ENCODE measurements around the gene SCAANT1.

Gene SCAANT1

DNA sequence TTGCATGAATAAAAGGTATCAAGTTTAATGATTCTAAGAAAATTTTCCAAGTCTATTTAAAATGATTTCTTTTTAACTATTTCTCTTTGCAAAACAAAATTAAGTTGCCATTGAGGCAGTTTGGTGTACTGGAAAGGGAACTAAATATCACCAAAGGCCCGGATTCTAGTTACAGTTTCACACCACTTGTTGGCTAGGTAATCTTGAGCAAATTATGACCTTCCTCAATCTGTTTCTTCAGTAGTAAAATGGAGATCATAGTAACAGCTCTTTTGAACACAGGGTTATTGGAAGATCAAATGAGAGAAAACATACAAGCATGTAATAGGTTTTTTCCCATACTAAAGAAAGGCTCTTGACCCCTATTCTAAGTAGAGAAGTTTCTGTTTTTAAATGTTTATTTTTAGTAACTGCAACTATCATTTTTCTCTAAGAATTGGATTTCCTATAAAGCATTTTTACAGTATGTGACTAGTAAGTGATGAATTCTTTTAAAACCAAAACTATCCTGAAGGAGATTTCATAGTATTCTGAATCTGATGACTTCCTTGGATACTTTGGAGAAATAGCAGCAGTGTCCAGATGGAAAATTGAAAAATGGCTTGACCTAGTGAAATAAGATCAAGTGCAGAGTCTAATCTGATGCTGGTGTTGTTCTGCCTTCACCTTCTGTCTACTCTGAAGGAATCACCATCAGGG is 15.7 kb downstream of the SCAANT1 start:
- DNase-seq: no peak

DNA sequence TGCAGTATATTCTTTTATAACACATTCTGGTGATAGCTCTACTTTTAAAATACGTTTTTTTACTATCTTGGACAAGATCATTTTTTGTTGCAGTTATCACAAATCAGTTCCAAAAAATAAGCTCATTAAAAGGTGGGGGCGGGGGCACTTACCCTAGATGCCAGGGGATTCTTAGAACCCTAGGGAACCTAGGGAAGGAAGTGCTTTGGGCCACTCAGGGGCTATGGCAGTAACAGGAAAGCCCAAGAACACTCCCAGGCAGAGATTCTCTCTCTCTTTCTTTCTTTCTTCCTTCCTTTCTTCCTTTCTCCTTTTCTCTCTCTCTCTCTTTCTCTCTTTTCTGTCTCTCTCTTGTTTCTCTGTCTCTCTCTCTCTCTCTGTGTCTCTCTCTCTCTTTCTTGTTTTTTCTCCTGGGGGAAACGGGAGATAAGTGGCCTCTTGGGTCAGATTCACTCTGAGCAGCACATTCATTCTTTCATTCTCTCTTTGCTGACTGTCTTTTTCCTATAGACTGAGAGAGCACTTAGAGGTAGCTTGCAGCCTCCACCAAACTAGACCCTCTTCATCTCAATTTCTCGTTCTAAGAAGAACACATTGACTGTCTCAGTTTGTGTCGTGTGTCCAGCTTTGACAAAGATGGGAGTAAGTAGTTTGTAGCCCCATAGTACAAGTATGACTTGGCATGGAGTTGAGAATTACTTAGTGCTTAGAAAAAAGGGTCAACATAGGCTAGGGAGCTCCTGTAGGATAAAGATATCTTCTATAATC is 16.6 kb downstream of the SCAANT1 start:
- DNase-seq: no peak

DNA sequence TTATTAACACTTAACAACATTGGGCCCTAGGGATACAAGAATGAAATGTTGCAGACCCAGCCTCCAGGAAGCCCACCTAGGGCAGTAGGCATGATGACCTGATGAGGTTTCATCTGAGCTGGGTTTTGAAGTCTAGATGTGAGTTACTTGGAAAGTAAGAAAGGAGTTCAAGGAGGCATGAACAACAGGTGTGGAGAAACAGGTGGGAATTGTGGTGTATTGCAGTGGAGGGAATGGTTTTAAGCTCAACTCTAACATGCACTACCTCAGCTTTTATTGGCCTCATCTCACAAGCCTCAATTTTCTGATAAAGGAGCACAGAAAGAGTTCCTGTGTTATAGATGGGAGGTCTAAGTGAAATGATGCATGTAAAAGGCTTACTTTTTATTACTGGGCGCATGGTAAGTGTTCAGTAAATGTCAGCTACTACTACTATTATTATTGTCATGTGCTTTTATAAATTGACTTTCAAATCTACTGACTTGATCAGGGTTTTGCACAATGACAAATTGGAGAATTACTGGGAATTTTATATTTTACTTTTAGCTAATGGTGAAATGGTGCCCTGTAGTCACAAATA is 19.3 kb downstream of the SCAANT1 start:
- DNase-seq: no peak

DNA sequence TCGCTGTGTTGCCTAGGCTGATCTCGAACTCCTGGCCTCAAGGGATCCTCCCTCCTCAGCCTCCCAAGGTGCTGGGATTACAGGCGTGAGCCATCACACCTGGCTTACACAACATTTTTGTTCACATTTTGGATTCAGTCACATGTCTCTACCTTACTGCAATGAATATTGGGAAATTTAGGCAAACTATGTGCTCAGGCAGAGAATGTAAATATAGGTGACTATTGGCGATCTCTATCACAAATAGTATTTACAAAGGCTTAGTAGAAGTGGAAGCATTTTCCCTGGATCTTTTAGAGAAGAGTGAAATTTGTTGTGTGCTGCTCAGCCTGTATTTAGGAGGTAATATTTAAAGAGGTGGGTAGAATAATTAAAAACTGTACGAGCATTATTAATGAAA is 20.7 kb downstream of the SCAANT1 start:
- DNase-seq: no peak

DNA sequence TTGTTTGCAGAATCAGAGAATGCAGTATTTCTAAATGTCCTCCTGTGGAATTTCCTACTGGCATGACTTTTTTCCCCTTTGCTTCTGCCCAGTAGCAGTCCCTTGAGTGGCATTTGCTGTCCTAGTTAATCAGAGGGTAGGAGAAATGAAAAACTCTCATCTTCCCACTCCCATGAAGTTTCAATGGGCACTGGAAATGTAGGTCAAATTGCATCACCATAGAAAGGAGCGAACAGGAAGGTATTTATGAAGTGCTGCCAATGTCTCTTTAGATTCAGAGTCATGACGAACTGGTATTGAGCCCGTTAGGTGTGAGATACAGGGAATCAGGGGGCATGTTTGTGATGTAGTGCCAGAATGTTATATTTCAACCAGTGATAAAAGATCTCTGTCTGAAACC is 25.3 kb downstream of the SCAANT1 start:
- no peak for DNase-seq

DNA sequence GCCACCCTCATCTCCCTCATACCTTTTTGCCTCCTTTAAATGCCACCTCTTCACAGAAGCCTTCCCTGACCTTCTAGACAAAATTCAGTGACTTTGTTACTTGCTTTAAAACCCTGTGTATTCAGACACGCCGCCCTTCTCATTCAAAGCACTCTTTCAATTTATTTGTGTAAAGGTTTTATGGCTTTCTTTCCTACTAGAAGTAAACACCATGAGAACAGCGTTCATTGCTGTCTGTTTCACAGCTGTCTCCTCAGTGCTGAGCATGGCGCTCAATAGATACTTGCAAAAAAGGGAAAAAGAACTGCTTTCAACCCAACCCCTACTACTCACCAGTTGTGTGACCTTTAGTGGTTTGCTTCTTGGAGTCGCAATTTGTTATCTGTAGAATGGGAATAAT is 31.5 kb downstream of the SCAANT1 start:
- DNase-seq: no peak

DNA sequence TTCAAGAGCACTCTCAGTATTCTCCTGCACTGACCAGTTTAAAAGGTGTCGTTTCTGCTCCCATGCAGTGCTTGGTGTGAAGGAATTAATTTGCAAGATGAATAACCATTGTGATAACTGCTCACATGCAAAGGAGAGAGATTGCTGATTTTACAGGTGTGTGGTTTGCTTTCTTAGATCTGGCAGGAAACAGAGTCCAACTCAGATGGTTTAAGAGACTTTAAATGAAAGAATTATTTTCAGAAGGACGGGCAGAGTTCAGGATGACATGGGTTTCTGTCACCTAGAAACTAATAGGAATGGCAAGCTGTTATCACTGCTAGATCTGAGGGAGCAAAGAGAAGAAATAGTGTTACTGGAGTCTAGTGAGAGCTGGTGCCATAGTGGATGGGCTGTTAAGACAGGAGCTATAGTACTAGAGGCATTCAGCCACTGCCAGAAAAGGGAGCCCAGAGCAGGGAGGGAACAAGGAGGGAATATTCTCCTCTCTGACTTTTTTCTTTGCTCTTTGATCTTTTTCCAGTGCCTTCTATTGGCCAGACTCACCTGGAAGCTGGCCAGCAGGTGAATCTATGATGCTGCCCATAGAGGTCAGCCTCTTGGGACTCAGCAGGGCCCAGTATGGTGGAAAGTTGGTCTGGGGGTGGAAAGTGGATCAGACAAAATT is 33.7 kb downstream of the SCAANT1 start:
- DNase-seq: no peak

DNA sequence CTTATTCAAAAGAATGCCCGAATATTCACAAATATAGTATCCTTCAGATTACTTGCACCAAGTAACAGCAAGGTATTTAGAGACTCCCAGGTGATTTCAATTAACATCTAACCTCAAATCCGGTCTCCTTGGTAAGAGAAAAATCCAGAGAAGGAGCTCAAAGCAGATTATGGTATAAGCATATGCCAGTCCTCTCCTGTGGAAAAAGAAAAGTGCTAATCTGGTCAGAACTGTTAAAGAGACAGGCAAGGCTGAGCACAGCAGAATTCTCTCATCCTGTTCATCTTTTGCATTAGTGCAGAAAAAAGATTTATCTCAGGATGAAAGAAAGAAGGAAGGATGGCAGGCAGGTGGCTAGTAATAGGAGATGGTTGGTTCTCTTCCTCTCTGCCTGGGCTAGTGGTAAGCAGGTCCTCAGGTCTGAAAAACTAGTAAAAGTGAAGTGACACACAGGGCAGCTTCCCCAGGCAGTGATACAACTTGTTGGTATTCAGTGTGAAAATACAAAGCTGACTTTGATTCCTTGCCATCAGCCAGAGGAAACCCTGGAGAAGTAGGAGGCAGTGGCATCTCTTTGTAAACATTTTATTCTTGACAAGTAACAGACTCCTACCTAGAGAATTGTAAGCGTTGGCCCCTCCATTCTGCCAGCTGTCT is 34.3 kb downstream of the SCAANT1 start:
- no peak for DNase-seq

DNA sequence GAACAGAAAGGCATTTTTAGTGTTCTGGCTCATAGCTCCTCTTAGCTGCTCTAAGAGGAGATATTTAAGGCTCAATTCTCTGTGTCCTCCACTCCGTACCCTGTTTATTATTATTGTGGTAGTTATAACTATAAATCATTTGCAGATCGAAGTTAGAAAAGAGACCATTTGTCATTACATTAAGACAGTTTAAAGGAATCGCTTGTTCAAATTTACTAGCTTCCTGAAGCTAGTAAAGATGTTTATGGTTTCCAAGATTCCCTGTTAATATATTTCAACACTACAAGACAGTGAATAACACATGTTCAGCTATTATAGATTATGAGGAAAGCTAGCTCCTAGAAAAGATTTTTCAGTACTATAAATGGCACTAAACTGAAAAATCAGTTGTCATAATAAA is 35.9 kb downstream of the SCAANT1 start:
- DNase-seq: no peak

DNA sequence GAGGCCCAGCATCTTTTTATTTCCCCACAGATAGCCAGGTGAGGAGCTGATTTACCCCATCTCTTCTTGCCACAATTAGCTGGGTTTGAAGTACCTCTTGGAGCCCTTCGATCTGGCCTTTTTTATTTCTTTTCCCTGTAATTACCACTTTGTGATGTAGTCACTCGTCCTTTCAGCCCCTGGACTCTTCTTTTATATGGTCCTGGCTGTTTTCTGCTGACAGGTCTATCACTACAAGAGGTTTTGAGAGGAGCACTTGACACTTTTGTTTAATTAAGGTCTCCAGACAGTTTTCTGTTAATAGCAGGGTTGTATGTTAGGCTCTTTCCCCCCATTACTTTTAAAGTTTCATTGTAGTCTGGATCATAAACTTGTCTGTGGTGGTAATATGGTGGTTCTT is 36.7 kb downstream of the SCAANT1 start:
- no peak for DNase-seq

DNA sequence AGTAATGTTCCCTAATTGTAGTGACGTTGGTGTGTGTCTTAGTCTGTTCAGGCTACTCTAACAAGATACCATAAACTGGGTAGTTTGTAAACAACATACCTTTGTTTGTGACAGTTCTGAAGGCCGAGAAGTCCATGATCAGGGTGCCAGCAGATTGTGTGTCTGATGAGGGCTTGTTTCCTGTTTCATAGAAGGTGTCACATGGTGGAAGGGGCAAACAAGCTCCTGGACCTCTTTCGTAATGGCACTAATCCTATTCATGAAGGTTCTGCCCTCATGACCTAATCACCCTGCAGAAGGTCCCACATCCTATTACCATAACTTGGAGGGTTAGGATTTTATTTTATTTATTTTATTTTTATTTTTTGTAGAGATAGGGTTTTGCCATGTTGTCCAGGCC is 37.4 kb downstream of the SCAANT1 start:
- no peak for DNase-seq

DNA sequence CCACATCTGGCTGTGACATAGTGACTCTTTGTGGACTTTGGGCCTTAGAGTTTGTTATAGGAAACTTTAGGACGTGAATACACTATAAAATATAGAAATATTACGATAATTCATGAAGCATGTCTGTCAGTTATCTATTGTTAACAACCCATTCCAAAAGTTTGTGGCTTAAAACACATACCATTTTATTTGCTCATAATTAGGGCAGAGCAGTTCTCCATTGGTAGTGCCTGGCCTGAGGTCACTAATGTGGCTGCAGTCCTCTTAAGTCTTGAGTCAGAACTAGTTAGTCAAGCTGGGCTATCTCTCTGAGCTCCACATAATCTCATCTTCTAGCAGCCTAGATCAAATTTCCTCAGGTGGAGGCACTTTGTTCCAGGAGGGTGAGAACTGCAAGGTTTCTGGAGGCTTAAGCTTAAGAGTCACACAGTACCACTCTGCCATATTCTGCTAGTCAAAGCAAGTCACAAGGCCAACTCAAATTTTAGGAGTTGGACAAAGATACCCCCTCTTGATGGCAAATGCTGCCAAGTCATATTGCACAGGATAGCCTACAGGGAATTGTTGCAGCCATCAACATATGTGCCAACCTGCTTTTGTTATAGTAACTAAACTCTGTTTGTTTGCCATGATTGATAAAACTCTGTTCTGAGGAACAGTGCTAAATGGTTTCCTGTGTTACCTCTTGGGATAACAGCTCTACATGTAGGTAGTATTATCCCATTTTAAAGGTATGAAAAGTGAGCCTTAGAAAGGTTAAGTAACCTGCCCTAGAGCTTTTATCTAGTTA is 39.9 kb downstream of the SCAANT1 start:
- no peak for DNase-seq

DNA sequence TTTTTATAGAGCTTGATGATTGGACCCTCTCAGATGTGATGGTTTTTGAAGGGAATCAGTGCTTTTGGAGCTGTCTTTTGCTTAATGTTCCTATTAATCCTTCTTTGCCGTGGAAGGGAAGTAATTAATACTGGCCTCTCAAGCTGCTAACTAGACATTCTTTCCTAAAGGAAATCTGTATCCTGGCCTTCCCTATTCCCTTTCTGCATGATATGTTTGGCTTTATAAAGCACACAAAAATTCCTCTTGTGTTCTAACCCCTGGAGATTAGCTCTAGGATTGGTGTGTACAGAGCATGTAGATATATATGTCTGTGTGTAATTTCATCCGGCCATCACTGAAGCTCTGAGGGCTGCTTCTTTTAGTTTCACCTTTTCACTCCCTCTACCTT is 41.6 kb downstream of the SCAANT1 start:
- DNase-seq: no peak

DNA sequence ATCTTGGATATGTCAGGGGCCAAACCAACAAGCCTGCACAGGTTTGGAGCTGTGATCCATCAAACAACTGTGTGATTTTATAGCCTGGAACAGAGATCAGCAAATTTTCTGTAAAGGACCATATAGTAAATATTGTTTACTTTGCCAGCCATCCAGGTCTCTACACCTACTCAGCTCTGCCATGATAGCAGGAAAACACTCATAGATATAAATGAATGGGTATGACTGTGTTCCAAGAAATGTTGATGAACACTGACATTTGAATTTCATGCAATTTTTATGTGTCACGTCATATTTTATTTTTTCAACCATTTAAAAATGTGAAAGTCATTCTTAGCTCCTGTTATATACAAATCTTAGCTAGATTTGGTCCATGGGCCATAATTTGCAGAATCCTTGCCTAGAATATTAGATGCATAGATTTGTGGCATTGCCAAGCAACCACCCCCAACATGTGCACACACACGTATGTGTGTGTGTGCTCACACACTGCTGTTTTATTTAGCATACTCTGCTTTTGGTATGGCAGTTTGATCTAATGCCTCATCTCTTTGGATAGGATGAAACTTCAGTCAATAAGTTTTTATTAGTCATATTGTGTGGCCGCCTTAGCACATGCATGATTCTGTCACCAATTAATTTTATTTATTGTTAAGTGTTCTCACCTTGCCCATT is 42.1 kb downstream of the SCAANT1 start:
- no peak for DNase-seq

DNA sequence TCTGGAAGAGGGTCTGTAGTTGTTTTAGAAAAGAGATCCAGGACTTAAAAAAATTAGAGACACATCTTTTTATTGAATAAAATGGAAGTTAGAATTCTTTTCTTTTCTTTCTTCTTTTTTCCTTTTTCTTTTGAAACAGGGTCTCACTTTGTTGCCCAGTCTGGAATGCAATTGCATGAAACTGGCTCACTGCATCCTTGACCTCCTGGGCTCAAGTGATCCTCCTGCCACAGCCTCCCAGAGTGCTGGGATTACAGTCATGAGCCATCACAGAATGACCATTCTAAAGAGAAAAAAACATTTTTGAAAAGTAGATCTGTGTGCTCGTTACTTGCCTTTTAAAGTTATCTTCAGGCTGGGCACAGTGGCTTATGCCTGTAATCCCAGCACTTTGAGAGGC is 45.0 kb downstream of the SCAANT1 start:
- no peak for DNase-seq

DNA sequence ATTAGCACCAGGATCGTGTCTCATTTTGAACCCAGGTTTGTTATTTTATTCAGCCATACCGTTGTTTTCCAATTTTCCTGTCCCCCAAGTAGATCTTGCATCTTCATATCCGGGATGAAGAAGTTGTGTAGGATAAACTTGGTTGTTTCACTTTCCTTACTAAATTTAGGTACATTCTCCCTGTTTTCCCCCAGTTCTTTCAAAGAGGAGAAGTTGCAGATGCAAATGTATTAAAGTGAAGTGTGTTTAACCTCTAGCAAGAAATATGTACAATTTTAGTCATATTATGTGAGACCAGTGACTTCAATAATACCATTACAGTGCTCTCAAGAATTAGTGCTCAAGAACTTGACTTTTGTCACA is 47.2 kb downstream of the SCAANT1 start:
- no peak for DNase-seq

DNA sequence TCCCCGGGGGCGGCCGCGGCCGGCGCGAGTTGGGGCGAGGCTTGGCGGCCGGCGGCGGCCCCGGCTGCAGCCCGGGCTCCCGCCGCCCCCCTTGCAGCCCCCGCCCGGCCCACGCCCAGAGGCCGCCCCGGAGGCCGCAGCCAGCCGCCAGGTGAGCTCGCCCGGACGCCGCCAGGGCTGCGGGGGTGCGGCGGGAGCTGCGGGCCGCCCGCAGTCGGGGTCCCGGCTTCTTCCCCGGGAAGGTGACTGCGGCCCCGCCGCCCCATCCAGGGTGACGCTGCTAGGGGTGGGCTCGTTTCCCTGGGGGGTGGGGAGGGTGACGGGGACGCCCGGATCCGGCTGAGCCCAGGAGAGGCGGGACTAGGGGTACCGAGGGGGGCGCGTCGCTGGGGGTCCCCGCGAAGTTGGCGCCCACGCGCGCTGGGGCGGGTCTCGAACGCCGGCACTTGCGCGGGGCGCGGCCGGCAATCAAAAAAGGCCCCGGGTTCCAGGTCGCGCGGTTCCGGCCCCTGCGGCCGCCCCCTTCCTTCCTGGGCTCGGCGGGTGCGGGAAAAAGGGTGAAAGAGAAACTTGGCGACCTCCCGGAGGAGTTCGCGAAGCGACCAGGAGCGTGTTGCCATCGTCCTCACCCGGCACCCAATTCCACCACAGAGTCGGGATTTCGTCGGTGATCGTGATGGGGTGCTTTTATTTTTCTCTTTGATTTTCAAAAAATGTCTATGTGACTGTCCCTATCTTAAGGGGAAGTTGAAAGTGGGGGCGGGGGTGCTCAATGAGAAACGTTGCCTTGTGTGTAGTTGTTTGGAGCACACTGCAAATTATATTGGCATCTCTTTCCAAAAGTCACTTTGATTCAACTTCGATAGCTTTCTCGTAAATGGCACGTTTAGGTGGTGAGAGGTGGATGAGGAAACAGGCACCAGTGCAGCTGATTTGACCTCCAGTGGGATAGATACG is 47.9 kb downstream of the SCAANT1 start:
- peak; percentile 23 for DNase-seq

DNA sequence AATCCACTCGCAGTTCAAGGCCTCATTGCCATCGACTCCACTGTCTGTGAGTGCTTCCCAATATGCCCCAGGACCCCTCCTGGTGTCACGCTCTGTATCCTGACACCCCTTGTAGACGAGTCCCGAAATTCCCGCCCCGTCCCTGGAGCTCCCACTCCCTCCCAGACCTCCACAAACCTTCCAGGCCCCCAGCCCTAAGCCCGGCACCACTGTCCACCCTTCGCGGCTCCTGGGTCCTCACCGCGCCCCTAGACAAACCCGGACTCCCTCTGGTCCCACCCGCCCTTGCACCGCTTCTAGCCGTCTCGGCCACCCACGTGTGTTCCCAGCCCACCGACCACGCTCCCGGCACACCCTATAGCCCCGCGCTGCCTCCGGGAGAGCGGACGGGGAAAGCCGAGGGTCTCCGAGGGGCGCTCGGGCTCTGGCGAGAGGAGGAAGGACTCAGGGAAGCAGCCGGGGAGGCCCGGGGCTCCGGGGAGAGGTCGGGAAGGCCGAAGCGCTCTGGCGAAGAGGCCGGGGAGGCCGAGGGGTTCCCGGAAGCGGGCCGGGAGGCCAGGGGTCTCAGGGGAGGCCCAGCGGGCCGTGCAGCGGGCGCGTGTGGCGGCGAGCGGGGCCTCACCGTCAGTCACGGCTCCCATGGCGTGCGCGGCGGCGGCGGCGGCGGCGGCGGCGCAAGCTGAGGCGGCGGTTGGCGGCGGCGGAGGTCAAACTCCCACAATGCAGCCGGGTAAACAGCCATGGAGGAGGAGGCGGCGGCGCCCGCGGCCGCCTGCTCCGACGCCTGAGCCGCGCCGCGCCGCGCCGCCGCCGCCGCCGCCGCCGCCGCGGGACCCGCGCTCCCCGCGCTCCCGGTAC is 48.8 kb downstream of the SCAANT1 start, which contains the start of the genes ATXN7 and THOC7:
Gene ATXN7, plus strand, starts transcription at position 718 of the 858 bp plus-strand sequence. CDS start 48,732 bp downstream, outside the sequence.
Gene THOC7, minus strand, starts transcription at position 656 of the 858 bp plus-strand sequence. Its CDS starts 15 bp downstream, at position 641.
- peak; percentile 62 for DNase-seq

DNA sequence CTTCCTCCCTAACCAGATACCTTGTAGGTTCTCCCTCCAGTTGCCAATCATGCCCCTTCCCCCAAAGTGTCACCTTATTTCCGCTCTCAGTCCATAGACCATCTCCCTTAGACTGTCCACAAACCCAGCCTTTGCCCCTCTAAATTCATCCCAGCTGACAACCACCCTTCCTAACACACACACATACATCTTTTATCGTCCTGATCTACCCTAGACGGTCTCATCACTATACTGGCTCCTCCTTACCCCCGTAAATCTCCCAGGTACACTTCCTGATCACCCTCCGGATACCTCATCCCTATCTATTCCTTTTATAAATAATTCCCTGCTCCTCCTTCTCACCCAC is 49.4 kb downstream of the SCAANT1 start:
- no peak for DNase-seq

All from effector CD4-positive, alpha-beta T cell (primary cell).